Stomach (tissue), 9 donors: ENCODE results near the gene ZBTB2. TPM values are rescaled to one million over a fixed set of nuclear protein-coding genes. Genes with fewer than 3 reads are reported as not detected.

Experiments used
- DNase-seq, 2 donors: peaks; one replicate each; pipeline versions ENCODE4 v3.0.0 to v3.0.0-alpha.2; 2013 to 2019
- H3K27ac ChIP-seq, 5 donors: fragments of 200-600 bp in 4 of 5; sonication (generic) in 4 of 5; one replicate each; pipeline ENCODE4 v1.5.1; 2013 to 2019; ENCODE audit warnings: mild to moderate bottlenecking in 1 of 5, moderate library complexity in 1 of 5
- H3K27me3 ChIP-seq, 3 donors: fragments of 200-600 bp; sonication (generic); one replicate each; pipeline ENCODE4 v1.5.1; 2017 to 2019; ENCODE audit warnings: mixed run types in 1 of 3
- H3K36me3 ChIP-seq, 4 donors: fragments of 200-600 bp; sonication (generic); 1 replicate in 3 of 4; 2 replicates in 1 of 4; pipeline ENCODE4 v1.5.1; 2016 to 2019
- H3K4me1 ChIP-seq, 4 donors: fragments of 200-600 bp; sonication (generic); one replicate each; pipeline ENCODE4 v1.5.1; 2016 to 2019
- H3K4me3 ChIP-seq, 4 donors: fragments of 200-600 bp; sonication (generic) in 3 of 4; one replicate each; pipeline ENCODE4 v1.5.1; 2016 to 2019; ENCODE audit warnings: mild to moderate bottlenecking in 1 of 4
- H3K9me3 ChIP-seq, 4 donors: fragments of 200-600 bp; sonication (generic); one replicate each; pipeline ENCODE4 v1.5.1; 2016 to 2019
- CTCF ChIP-seq, 7 experiments: fragments of 450-650 bp in 4 of 7; fragments of 200-600 bp in 3 of 7; sonication (generic) in 3 of 7; IDR thresholded peaks; one replicate each; pipeline ENCODE4 v1.5.1; 2016 to 2019; ENCODE audit warnings: antibody characterized with exemption in 7 of 7, control low read depth in 2 of 7, mild to moderate bottlenecking in 1 of 7
- EP300 ChIP-seq: sonication (generic); formaldehyde crosslinking; IDR thresholded peaks from one replicate; pipeline ENCODE4 v1.6.1; 2017; ENCODE audit warnings: antibody characterized with exemption
- POLR2A ChIP-seq, 4 donors: fragments of 450-650 bp; IDR thresholded peaks; one replicate each; pipeline ENCODE4 v1.6.1; 2016; ENCODE audit warnings: antibody characterized with exemption in 4 of 4, control low read depth in 2 of 4, mild to moderate bottlenecking in 1 of 4, moderate library complexity in 1 of 4
- POLR2AphosphoS5 ChIP-seq, 3 donors: sonication (generic); formaldehyde crosslinking; IDR thresholded peaks; one replicate each; pipeline ENCODE4 v1.6.1; 2016; ENCODE audit warnings: antibody characterized with exemption in 3 of 3
- WGBS, 5 donors: extraction: QIAGEN DNeasy Blood & Tissue Kit in 3 of 5; methylation state at CpG; one replicate each; pipeline versions ENCODE4 v1.1.5 to v1.1.7; 2013 to 2018; 5-methylcytosine and 5-hydroxymethylcytosine counted together
- intact Hi-C: fragments of 100-400 bp; cut with DNase I; formaldehyde crosslinking; loops from one replicate; pipeline ENCODE4 v1.15.1; 2023; ENCODE audit warnings: low total_unique reads
- polyA plus RNA-seq, 3 donors: library from polyadenylated mRNA; stranded (reverse); fragments of 200-250 nt; gene quantifications; one replicate each; pipeline ENCODE4 v1.2.3, GENCODE V29; 2013
- total RNA-seq, 5 donors: library from RNA; depleted of rRNA; stranded (reverse); fragments of >200 nt; gene quantifications; one replicate each; pipeline versions ENCODE4 v1.1.0 to v1.2.3, GENCODE V29; 2014 to 2016
- donor health status: healthy with polysubstance abuse.
- donor health status: Bipolar disorder and iron deficiency.
- donor health status: healthy.

The ZBTB2 gene
- total and polyA plus RNA-seq, 8 donors, result 0.89 to 19.1 (median 7.5) TPM

GRCh38 chr6:151335930-151336329 lies 55.4 kb downstream of the ZBTB2 start:
- H3K4me1 ChIP-seq, result peaks cover 0 to 8% (median 3%) of the 10 kb centered on the region in 4 donors
- no peak for DNase-seq
- H3K9me3 ChIP-seq, result no peaks in the 10 kb centered on the region
- intact Hi-C loops, result no loop called here
- no peak overlapping the region for H3K27ac ChIP-seq
- no peak overlapping the region for H3K4me3 ChIP-seq
- H3K36me3 ChIP-seq, result no peaks in the 10 kb centered on the region
- no peak for TF ChIP-seq CTCF (IDR thresholded peaks at IDR 0.05)
- TF ChIP-seq POLR2A (IDR thresholded peaks at IDR 0.05), result no peak
- no peak for TF ChIP-seq EP300
- no peak for TF ChIP-seq POLR2AphosphoS5 (IDR thresholded peaks at IDR 0.05)
- no peaks in the 10 kb centered on the region for H3K27me3 ChIP-seq

- Histone ChIP-seq H3K27me3 (peaks cover 0 to 5% (median 0%) of the 10 kb centered on the region in 3 donors), H3K9me3 (no peaks in the 10 kb centered on the region), H3K27ac (peak overlapping the region in 1 of 5 donors; percentile 26), H3K4me3 (no peak overlapping the region), H3K4me1 (peaks cover 9 to 32% (median 12%) of the 10 kb centered on the region in 4 donors), H3K36me3 (no peaks in the 10 kb centered on the region)
- WGBS, 5 donors, result 55 to 73% (median 67%) methylated on average over 6 of the region's 6 CpGs
- intact Hi-C loops, result loop anchor here (5.0 kb wide), 1 partner anchor 438 kb away; no protein-coding TSS in a partner anchor
- TF ChIP-seq POLR2A (IDR thresholded peaks at IDR 0.05) (no peak), CTCF (IDR thresholded peaks at IDR 0.05) (no peak), EP300 (no peak), POLR2AphosphoS5 (IDR thresholded peaks at IDR 0.05) (no peak)
- peak in 1 of 2 donors; percentile 81 for DNase-seq
Measured at GRCh38 chr6:151330130-151330696, 61.1 kb downstream of the ZBTB2 start.

GRCh38 chr6:151327101-151327500 lies 64.3 kb downstream of the ZBTB2 start:
- no peak for DNase-seq
- Histone ChIP-seq H3K27ac (peak overlapping the region in 1 of 5 donors; percentile 17), H3K36me3 (no peaks in the 10 kb centered on the region), H3K9me3 (no peaks in the 10 kb centered on the region), H3K4me3 (peak overlapping the region in 1 of 4 donors; percentile 3), H3K27me3 (peaks cover 0 to 7% (median 0%) of the 10 kb centered on the region in 3 donors), H3K4me1 (peaks cover 20 to 43% (median 25%) of the 10 kb centered on the region in 4 donors)
- TF ChIP-seq POLR2A (IDR thresholded peaks at IDR 0.05) (no peak), CTCF (IDR thresholded peaks at IDR 0.05) (no peak), POLR2AphosphoS5 (IDR thresholded peaks at IDR 0.05) (no peak), EP300 (no peak)
- intact Hi-C loops, result no loop called here
- WGBS, 5 donors, result 40 to 53% (median 50%) methylated on average over 4 of the region's 4 CpGs

GRCh38 chr6:151326116-151326825 lies 65.1 kb downstream of the ZBTB2 start:
- no peak for DNase-seq
- TF ChIP-seq POLR2AphosphoS5 (IDR thresholded peaks at IDR 0.05) (no peak), CTCF (IDR thresholded peaks at IDR 0.05) (no peak), POLR2A (IDR thresholded peaks at IDR 0.05) (no peak), EP300 (no peak)
- no peaks in the 10 kb centered on the region for H3K36me3 ChIP-seq
- H3K27ac ChIP-seq, result peak overlapping the region in 4 of 5 donors; percentile 64 to 91 (median 67)
- 50 to 59% (median 52%) methylated on average over 8 of the region's 8 CpGs for WGBS, 5 donors
- peaks cover 20 to 43% (median 25%) of the 10 kb centered on the region in 4 donors for H3K4me1 ChIP-seq
- peaks cover 0 to 7% (median 0%) of the 10 kb centered on the region in 3 donors for H3K27me3 ChIP-seq
- intact Hi-C loops, result no loop called here
- H3K4me3 ChIP-seq, result peak overlapping the region; percentile 49 to 58 (median 56)
- no peaks in the 10 kb centered on the region for H3K9me3 ChIP-seq
